NCI-H1436 (cell line): Measurements from ENCODE around the gene CCDC6.
"Not testable (repeated sequence)": the region's sequence is repeated elsewhere in the genome, so short reads cannot be mapped to it uniquely, and the experiment has no call there.

Source experiments
- DNase-seq: peaks from one replicate; lab custom pipeline; 2025; lab: John Stamatoyannopoulos, UW

The CCDC6 gene

DNA sequence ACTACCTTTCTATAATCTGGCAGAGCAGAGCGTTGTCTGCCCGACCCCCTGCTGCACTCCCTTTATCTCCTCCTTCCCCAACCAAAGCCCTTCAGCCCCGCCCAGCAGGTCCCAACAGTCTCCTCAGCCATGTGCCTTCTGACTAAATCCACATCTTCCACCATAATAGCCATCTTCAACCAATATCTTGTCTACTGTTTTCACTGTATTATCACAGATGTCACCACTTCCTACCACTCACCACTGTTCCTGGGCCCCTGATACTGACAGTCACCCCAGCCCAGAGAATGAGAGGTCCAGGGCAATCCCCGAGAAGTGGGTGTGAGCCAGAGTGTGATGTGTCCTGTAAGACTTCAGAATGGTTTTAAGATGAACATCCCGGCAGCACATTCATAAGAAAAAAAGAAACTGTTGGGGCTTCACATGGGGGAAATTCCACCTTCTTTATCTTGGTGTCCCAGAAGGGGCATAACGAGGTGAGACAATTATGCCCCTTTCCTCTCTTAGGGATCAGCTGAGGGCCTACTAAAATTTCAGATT lies 25.3 kb downstream of the CCDC6 start:
- no peak for DNase-seq

DNA sequence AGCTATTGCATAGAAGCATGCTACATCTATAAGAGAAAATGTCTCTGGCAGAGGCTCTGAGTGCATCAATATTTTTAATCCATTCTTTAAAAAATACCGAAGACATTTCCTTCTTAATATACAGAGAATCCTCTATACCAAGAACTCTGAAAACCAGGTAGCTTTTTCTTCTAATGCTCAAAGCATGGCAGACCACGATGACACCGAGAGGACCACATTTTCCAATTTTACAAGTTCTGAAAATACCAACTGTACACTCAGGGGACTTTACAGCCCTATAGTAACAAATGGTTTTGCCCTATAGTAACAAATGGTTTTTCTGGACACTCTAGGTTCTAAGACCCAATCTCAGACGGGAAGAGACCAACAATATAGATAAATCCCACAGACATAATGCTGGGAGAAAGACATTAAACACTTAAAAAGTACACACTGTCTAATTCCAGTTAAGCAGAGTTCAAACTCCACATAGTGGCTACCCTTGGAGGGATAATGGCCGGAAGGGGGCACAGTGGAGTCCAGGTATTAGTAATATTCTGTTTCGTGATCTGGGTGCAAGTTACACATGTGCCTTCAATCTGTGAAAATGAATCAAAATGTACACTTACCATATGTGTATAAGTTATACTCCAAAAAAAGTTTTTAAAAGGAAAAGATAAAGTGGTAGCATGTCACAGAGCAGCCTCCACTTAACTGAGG lies 26.2 kb downstream of the CCDC6 start:
- DNase-seq, result no peak

DNA sequence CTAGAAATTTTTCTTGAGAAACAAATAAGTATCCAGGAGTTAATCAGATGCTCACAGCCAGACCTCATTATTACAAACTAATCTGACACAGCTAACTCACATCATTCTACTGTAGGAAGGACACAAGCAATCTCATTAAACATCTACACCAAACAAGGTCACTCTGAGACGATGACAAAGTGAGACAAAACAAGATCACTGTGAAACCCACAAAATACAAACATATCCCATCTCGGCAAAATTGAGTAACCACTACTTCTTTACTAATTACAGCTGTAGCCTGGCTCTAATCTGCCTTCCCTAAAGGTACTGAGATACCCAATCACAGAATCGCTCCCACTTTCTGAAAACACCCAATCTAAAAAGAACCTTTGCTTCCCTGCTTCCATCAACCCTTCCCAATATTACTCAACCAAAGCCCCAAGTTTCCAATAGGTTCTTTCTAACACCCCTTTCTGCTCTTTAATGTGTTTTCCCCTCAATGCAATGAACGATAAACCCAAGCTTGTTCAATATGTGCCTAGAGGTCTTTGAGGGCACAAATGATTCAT lies 26.9 kb downstream of the CCDC6 start:
- DNase-seq, result no peak

DNA sequence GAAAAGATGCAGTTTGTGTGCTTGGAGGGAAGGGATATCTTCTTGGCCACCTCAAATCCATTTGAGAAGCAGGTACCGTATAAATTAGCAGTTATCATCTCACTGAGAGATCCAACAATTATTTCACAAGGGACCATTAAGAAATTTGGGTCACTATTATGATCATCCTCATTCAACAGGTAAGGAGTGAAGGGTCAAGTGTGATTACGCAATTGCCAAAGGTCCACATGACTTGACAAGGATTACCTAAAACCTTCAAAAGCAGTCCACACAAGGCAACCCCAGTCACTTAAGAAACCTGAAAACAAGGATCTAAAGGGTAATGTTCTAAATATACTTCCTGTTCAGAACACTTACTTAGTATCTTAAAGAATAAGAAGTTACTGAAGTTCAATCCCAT lies 27.4 kb downstream of the CCDC6 start:
- no peak for DNase-seq

DNA sequence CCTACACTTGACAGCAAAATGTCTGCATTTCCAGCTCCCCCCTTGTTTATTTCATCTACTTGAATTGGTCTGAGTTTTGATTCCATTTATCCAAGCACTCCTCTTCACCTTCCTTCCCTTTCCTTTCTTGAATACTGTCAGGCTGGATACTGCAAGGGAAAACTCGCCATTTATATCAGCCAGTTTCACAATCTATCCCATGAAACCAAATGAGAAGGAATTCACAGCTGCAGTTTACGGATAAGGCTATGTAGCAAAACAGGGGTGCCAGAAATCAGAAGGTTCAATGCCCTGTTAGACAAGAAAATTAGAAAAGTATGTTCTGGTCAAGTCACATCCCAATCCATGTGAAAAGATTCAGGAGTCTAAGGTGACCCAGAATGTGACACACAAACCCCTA lies 28.1 kb downstream of the CCDC6 start:
- DNase-seq, result no peak

DNA sequence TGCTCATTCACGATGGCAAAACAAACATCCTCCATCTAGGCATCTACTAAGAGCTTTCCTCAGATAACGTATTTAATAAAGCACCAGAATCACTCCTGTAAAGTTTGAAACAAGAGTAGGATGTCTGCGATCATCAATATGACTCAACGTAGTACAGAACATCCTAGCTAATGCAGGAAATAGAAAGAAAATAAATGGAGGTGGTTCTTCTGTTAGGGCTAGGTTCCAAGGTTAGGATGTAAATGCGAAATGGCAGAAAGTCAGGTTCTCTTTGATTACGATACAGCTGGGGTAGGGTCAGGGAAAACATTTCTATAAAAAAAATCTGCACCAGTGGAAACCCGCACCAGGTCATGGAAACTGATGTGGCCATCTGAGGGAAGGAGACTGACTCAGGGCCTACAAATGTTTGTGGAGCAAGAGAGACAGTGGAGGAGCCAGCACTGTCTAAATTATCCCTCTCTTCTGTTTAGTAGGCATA lies 29.1 kb downstream of the CCDC6 start:
- no peak for DNase-seq

DNA sequence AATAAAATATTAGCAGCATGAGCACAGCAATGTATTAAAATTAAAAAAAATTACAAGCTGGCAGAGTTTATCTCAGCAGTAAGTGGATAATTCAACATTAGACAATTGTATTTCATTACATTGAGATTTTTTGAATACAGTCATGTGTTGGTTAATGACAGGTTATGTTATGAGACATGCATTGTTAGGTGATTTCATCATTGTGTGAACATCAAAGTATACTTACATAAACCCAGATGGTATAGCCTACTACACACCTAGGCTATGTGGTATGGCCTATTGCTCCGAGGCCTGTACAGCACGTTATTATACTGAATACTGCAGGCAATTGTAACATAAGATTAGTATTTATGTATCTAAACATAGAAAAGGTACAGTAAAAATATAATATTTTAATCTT lies 29.7 kb downstream of the CCDC6 start:
- DNase-seq, result peak; percentile 19

DNA sequence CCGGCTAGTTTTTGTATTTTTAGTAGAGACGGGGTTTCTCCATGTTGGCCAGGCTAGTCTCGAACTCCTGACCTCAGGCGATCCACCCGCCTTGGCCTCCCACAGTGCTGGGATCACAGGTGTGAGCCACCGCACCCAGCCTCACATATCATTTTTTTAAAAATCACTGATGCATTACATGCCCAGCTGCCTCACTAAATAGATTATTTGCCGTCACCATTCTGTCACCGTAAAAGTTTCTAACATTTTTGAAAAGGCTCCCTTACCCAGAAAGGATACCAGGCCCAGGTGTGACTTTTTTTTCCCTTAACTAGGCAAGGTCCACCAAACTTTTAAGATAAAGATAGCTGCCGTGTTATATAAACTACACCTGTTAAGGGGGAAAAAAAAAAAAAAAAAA lies 30.1 kb downstream of the CCDC6 start:
- DNase-seq, result not testable (repeated sequence)

DNA sequence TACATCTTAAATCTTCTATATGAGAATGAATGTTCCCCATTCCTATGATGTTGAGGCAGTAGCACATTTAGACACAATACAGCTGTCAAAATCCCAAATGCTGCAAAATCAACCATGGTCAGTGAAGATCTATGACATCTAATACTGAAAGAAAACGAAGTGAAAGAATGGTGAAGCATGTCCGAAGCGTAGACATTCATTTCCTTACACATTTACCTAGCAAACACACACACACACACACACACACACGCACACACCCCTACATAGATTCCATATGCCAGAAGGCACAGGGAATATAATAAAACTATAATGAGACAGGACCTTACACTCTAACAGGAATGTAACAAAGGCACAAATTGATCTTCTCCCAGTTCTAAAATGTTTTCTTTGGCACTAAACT lies 32.5 kb downstream of the CCDC6 start:
- no peak for DNase-seq

DNA sequence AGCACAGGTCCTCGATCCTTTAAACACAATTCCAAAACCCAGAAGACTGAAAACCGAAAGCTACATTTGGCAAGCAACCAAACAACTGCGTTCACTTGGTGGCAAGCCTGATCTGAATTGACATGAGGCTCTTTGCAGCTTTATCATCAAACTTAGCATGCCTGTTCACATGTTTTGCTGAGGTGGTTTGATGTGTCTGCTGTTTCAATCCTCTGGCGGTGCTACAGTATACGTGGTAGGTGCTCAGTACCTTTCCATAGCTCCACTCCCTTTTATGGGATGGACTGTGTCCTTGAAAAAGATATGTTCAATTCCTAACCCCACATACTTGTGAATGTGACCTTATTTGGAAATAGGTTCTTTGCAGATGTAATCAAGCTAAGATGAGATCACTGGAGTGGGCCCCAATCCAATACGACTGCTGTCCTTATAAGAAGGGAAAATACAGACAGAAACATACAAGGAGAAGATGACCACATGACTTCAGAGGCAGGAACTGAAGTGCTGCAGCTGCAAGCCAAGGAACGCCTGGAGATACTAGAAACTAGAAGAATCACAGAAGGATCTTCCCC lies 33.4 kb downstream of the CCDC6 start:
- no peak for DNase-seq

DNA sequence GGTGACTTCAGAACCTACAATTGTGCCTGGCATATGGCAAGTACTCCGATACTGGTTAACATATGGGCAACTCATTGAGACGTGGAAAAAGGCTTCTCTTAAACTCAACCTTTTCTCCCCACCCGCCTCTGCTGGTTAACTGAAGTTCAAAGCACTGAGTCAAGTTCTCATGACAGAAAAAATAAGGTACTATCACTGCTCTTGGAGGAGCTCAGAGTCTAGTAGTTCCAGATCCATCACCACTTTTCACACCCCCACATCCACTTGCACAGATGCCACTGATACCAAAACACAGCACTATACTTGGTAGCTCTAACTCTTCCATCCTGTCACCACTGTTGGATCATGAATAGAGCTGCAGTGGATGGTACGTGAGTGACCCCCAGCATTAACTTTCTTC lies 36.2 kb downstream of the CCDC6 start:
- no peak for DNase-seq

DNA sequence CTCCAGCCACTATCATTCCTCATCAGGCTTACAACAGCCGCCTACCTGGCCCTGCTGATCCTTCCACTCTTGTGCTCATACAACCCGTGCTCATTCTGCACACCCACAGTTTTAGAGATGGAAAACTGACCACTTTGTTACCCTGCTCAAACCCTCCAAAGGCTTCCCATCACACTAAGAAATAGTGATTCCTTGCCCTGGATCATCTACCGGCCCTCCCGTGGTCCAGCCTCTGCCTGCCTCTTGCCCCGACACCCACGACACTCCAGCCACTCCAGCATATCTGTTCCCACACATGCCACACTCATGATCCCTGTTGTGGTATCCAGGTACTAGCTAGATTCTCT lies 36.8 kb downstream of the CCDC6 start:
- no peak for DNase-seq

DNA sequence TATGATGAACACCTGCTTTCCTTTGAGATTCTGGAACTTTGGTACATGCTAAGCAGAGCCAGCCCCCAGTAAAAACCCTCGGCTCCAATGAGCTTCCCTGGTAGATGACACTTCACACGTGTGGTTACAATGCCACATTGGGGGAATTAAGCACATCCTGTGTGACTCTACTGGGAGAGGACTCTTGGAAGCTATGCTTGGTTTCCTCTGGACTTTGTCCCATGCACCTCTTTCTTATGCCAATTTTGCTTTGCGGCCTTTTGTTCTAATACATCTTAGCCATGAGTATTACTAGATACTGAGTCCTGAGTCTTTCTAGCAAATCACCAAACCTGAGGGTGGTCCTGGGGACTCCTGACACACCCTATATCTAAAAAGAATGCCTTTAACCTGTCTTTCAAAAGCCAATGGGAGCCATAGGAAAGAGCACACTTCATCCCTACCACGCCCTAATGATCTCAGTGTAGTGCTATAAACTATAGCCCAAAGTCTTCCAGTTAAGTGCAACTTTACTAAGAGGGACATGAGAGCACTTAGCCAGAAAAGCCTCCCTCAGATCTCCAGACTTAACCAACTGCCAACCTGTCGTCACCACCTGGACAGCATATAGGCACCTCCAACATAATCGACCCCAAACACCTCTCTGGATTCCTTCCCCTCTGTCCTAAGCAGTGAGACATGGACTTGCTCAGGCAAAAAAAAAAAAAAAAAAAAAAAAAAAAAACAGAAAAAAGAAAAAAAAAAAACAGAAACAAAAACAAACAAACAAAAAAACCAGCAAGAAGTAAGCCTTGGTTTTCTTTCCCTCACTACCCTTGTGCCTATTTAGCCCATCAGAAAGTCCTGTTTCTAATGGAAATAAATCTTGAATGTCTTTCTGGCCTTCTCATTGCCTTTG lies 37.4 kb downstream of the CCDC6 start:
- DNase-seq, result no peak

DNA sequence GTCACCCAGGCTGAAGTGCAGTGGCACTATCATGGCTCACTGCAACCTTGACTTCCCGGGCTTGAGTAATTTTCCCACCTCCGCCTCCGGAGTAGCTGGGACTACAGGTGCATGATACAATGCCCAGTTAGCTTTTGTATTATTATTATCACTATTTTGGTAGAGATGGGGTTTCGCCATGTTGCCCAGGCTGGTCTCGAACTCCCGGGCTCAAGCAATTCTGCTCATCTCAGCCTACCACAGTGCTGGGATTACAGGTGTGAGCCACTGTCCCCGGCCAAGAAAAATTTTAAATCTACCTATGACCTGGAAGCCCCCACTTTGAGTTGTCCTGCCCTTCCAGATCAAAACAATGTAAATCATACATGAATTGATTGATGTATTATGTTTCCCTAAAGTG lies 38.8 kb downstream of the CCDC6 start:
- DNase-seq, result no peak

DNA sequence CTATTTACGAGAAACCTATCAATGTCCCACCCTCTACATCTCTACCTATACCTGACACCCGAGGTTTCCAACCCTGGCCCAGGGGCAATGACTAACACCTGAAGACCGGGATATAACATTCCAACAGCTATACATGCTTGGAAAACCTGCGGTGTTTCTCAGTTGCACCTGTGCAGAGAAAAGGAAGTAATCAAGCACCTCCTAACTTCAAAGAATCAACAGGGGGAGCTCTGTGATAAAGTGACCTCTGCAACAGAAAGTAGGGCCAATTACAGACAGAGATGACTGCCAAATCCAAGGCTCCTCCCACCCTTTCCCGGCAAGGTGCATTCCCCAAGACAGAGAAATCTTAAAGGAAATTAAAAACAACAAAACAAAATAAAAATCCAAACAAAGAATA lies 41.3 kb downstream of the CCDC6 start:
- DNase-seq, result no peak

DNA sequence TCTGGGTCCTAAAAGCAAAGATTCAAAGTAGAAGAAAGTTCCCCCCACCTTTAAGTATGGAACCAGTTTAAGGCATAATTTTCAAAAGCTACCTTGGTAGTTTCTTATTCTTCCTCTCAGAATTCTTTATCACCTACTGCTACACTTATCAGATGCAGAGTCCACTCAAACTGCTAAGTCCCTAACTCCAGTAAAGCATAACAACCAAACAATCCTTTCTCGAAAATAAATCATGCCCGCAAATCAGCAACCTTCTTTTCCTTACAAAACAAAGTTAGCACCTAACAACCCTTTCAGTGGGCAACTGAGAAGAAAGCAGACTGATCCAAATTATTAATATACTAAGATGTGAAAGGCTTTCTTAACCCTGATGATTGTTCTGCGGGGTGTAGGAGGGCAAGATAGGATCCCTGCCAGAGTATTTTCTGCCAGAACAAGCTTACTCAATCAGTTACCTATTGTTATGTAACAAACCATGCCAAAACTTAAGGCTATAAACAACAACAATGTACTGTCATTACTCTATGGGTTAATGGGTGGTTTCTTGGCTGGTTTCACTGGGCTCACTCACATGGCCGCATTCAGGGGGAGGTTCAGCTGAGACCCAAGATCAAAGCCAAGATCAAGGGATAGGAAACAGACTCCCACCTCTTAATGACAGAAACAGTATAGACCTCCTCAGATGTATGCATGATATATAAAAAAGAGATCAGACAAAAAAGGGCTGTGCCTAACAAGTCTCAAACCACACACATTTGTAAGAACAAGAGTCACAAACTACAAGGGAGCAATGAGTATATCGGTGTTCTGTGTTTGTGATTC lies 42.0 kb downstream of the CCDC6 start:
- no peak for DNase-seq

DNA sequence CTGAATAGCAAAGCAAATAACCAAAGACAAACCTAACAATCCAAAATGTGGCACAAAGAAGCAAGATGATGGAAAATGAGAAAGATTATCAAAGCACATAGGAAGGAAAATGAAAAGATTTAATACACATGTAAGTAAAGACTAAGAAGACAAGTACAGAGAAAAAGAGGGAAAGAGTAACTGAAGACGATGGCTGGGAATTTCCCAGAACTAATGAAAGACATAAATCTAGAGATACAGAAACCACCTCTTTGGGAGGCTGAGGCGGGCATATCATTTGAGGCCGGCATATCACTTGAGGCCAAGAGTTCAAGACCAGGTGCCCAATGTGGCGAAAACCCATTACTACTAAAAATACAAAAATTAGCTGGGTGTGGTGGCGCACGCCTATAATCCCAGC lies 46.8 kb downstream of the CCDC6 start:
- DNase-seq, result no peak

DNA sequence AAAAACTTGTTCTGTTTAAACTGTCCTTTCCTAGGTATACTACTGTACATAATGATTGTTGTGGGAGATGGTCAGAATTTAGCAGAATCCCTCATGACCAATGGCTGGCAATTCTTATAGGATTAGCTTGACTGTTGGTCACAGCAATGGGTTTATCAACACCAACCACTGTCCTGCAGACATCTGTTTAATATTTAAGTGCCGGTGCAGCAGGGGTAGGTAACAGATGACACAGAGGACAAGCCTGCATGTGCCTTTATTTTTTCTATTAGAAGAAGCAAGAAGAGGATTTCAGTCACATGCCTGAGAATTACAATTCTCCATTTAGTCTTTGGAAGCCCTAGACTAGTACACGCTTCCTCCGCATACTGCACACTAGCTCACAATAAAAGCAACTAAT lies 48.4 kb downstream of the CCDC6 start:
- no peak for DNase-seq

DNA sequence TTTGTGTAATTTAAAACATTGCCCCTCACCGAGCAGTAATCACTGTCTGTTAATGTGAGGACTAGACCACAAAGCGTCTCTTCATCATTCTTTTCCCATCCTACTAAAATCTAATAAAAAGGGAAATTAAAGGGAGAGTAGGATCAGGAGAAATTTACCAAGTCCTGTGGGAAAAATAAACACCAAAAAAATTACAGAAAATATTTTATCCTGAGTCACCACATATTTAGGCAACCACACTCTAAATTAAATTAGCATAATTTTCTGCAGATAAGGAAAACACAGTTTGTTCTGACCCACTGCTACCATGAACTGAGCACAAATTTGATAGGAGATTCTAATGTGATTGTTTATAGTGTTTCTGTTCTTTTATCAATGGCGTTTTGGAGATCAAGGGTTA lies 49.3 kb downstream of the CCDC6 start:
- no peak for DNase-seq

DNA sequence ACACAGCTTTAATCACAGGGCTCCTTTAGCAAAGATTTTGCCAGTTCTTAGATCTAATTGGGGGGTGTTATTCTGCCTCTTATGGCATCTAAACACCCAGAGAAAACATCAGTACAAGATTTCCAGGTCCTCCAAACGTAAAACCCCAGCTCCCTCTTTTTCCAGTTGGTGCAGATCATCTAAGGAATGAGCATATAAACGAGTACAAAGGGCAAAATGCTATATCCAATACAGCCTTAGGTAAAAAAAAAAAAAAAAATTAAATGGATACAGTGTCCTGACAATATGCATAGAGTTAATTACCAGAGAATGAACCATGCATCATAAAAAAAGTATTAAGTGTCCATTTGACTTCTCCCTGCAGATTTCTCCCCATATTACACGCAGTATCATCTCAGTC lies 50.3 kb downstream of the CCDC6 start:
- DNase-seq, result no peak

DNA sequence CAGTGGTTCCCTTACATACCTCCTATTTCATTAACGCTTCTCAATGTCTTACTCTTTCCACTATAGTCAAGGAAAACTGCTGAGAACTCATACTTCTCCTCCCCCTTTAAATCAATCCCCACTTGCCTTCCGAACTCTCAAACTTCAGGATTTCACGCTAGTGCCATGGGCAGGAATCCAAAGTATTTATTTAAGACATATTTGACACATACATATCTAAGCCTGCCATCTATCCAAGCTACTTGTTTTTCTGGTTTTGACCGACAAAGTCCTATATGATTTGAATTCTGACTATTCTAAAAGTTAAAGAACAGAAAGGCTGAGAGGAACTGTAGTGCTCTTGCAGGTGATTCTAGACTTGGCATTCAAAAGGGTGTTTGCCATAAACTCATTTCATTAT lies 51.8 kb downstream of the CCDC6 start:
- no peak for DNase-seq

DNA sequence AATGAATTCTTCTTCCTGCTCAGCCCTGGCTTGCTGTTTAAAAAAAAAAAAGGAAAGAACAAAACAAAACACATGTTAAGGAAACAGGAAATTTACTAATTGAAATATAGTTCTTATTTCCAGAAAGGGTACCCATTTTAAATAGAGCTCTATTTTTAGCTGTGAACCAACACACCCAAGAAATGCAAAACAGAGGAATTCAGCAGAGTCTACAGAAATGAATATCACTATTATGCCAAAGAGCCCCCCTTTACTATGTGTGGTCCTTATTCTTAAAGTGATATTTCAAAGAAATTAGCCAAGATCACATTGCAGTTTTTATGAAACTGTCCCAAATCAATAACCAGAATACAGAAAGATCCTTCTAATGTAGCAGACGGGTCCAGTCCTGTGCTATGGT lies 53.7 kb downstream of the CCDC6 start:
- DNase-seq, result no peak
